GM18520 (cell line): ENCODE data around the gene RAB22A.

Source experiments
- ATAC-seq: cut with Tn5 transposase; IDR thresholded peaks from one replicate; pipeline ENCODE4 v1.9.1; 2021; ENCODE audit not compliant: unreplicated experiment

RAB22A gene

DNA sequence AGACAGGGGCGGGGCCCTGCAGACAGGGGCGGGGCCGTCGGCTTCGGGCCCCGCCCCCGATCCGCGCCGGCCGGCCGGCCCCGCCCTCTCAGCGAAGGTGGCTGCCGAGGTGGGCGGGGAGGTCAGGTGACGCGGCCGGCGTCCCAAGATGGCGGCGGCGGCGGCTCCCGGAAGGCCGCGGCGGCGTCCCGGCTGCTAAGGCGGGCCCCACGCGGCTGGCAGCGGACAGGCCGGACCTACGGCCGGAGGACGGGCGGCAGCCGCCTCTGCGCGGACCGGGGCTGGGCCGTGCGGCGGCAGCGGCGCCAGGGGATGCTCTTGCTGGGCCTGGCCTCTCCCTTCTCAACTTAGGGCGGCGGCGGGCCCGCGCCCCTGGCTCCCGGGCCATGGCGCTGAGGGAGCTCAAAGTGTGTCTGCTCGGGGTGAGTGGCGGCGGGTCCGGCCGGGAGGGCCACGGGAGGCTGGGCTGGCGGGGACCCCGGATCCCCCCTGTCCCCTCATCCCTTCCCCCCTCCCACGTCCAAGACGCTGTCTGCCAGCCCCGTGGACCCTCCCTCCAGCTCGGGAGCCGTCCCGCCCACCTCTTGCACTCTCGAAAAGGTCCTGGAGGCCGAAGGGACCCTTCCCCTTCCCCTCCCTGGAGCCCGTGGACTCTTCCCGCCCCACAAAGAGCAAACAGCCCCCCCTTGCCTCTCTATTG, at the start of gene RAB22A:
TSS of gene RAB22A (plus strand) at position 125 of the 700 bp plus-strand sequence. CDS start at position 387, 262 bp downstream.
- peak; percentile 39 for ATAC-seq

DNA sequence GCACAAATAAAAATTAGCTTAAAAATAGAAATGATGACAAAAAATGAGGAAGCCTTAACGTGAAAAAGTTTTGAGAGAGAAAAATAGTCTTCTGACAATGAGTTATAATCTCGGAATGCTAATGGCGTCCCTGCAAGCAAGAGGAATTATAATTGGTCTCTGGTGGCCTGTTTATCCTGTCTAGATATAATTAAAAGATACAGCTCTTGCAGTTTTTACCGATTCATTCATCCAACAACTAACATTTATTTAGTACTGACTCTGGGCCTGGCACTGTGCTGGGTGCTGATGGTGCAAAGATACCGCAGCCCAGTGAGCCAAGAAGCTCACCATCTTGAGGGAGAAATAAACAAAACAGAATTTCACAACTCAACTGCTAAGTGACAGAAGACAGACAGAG, 49.5 kb upstream of the RAB22A start:
- no peak for ATAC-seq

- no peak for ATAC-seq
Measured at GRCh38 chr20:58261660-58262059, 47.9 kb upstream of the RAB22A start.

DNA sequence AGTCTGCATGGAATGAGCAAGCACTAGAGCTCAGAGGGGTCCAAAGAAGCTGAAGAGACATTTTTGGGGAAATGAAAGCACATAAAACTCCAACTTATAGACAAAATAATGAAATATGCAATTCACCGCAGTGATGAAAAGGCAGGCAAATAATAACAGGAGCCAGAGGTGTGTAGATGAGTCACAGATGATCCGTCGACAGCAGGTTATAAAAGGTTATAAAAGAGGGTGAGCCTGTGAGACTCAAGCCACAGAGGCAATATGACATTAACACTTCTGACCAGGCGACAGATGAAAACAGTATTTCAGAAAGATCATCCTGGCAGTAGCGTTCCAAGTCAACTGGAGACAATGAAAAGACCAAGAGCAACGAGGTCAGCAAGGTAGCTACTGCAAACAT, 45.2 kb upstream of the RAB22A start:
- no peak for ATAC-seq

DNA sequence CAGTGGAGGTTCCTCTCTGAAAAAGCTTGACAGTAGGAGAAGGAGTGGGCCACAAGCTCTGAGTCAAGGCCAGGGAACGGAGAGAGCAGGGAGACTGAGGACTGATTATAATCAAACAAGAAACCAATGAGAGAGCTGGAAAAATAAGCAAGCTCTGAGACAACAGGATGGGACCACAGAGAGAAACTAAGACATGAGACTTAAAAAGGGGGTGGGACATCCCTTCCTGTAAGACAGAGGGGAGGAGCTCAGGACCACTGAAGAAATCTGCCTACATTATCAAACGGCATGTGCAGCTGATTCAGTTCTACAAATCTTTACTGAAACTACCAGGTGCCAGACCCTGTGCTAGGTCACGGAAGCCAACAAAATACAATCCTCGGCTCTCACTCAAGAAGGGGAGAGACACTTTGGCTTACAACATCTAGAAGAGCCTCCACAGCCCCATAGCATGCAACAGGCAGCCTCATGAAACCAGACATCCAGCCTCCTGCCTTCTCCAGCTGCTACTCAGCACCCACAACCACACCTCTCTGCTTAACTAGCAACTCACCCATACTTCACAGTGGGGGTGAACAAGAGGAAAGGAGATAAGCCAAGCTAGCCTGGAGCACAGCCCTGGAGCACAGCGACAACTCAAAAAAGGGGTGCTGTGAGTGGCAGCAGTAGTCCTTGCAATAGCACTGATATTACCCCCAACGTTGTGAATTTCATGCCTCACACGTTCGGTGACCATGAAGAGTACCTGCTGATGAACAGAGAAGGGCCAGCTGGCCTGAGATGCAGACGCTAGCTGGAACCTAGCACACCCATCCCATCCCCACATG, 41.9 kb upstream of the RAB22A start:
- ATAC-seq = no peak

- no peak for ATAC-seq
Measured at GRCh38 chr20:58268421-58268821, 41.1 kb upstream of the RAB22A start.

DNA sequence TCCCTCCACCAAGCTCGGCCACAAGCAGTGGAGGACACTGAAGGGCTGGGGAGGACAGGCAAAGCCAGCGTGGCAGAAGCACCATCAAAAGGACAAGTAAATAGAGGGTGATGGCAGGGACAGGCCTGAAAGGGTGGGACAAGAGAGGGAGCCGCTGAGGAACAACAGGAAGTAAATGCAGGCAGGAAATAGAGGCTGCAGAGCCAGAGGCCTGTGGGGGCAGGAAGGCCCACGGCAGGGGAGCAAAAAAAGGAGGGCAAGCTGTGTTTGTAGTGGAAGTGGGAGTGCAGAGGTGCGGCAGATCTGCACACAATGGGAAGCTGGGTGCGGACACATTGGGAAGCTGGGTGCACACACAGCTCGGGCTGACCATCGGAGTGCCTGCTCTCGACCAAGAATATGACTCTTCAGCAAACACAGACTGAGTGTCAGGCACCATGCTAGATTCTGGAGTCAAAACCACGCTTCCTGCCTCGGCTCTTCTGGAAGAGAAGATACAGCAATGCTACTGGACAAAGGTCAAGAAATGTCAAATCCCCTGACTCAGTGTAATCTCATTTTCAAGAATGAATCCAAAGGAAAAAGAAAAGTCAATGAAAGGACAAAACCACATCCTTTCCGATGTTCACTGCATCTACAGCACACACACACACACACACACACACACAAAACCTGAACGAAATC, 40.4 kb upstream of the RAB22A start:
- ATAC-seq = no peak

- no peak for ATAC-seq
Measured at GRCh38 chr20:58271606-58272351, 37.7 kb upstream of the RAB22A start.

GRCh38 chr20:58274384-58274783, 35.1 kb upstream of the RAB22A start:
- no peak for ATAC-seq

GRCh38 chr20:58277107-58277506, 32.4 kb upstream of the RAB22A start:
- no peak for ATAC-seq

- ATAC-seq = no peak
Measured at GRCh38 chr20:58277578-58278472, 31.7 kb upstream of the RAB22A start.

- no peak for ATAC-seq
Measured at GRCh38 chr20:58286729-58287128, 22.8 kb upstream of the RAB22A start.

GRCh38 chr20:58287638-58288037, 21.9 kb upstream of the RAB22A start:
- ATAC-seq = no peak

DNA sequence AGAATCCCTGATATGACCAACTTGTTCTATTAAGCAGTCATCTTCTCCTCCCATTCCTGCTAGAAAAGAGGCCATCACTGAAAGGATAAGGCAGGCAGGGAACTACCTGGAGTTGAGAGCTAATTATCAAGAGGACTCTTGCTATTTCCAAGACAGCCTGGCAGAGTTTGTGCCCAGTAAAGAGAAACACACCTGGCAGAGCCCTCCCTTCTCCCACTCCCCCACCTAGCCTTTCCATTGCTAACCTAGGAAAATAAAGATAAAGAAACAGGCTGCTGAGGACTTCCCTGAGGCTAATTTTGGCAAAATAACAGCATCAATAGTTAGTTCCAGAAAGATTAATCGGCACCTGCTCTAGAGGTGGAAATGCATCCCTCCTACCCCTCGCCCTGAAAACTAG, 20.4 kb upstream of the RAB22A start:
- ATAC-seq = no peak

DNA sequence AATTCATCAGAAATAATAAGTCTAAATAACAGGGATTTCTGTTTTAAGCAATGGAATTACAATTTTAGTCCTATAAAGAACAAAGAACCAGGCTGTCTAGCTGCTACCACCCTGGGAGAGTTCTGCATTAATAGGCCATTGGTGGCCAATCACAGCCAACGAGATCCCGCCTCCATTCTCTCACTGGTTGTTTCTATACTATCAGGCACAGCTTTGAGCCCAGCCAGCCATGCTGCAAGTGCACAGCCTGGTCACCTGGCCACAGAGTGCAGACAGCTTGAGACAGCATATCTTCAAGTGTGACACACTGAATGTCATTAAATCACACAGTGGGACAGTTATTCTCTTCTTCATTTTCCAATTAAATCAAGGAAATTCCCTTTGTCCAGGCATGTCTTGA, 16.1 kb upstream of the RAB22A start:
- no peak for ATAC-seq

- no peak for ATAC-seq
Measured at GRCh38 chr20:58294497-58295455, 14.7 kb upstream of the RAB22A start.

GRCh38 chr20:58296051-58296837, 13.3 kb upstream of the RAB22A start:
- no peak for ATAC-seq

- no peak for ATAC-seq
Measured at GRCh38 chr20:58297394-58297793, 12.1 kb upstream of the RAB22A start.
